Measurements from ENCODE around the gene LAMA4.

DNA sequence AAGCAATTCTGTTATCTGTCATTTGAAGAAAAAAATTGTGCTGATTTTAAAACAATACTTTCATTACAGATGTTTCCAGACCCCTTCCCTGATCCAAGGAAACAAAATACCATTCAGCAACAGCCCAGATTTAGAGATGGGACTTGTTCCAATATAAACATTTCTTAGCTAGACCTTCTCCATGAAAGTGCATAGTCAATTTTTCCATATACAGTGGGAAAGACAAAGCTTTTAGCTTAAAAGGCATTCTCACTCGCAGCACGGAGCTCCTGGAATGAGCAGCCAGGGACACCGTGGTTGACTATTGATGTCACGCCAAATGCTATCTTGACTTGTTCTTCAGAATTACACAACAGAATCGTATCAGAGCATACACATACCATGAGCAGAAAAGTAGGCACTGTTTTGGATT, 21.5 kb downstream of the LAMA4 start:
- TF ChIP-seq, protein P1, sequence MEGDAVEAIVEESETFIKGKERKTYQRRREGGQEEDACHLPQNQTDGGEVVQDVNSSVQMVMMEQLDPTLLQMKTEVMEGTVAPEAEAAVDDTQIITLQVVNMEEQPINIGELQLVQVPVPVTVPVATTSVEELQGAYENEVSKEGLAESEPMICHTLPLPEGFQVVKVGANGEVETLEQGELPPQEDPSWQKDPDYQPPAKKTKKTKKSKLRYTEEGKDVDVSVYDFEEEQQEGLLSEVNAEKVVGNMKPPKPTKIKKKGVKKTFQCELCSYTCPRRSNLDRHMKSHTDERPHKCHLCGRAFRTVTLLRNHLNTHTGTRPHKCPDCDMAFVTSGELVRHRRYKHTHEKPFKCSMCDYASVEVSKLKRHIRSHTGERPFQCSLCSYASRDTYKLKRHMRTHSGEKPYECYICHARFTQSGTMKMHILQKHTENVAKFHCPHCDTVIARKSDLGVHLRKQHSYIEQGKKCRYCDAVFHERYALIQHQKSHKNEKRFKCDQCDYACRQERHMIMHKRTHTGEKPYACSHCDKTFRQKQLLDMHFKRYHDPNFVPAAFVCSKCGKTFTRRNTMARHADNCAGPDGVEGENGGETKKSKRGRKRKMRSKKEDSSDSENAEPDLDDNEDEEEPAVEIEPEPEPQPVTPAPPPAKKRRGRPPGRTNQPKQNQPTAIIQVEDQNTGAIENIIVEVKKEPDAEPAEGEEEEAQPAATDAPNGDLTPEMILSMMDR (conservative IDR thresholded peaks at IDR 0.05; ENCODE audit: low read depth, low read length) = no peak
- no peak for TF ChIP-seq EZH2 (IDR thresholded peaks at IDR 0.05; ENCODE audit: low read length, unreplicated experiment)
